ENCODE results near the gene SNRK.

The SNRK gene

DNA sequence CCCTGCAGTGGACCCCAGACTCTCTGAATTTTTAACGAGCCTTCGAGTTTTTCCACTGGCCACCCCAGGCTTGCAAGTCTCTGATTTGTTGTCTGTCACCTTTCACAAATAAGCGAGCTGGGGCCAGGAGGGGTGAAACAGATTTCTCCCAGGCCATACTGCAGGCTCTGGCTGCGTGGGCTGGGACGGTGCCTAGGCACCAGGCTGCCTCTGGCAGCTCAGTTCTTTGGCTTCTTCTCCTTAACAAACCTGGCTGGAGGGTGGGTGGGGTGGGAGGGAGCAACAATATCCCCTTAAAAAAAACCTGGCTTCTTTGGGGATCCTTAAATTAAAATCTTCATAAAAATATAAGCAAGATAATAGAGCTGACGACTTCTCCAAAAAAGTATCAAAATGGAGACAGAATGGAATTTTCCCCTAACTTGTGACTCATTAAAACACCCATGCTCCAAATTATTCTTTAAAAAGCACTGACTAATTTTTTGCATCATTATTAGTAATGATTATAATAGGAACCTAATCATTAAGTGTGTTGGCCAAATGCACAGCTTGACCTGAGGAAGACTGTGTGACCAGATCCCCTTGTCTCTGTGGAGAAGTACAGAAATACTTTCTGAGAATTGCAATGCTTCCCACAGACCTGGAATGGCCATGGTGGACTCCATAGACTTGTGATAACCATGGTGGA lies 84.1 kb downstream of the SNRK start:
- DNase-seq = no peak
- H3K36me3 ChIP-seq (ENCODE audit: insufficient read depth, low read length) = no peaks in the 10 kb centered on the region
- no peaks in the 10 kb centered on the region for H3K9me3 ChIP-seq (ENCODE audit: insufficient read depth, low read length, severe bottlenecking)
- no peak overlapping the region for H3K4me3 ChIP-seq (ENCODE audit: low read depth in 1 of 2, low read length in 2 of 2)
- H3K4me2 ChIP-seq (ENCODE audit: insufficient read depth, low read length) = no peak overlapping the region
- no peak overlapping the region for H2AFZ ChIP-seq (ENCODE audit: low read depth, low read length)
- H4K20me1 ChIP-seq (ENCODE audit: insufficient read depth, low read length) = no peaks in the 10 kb centered on the region
- no peak for TF ChIP-seq EZH2 (IDR thresholded peaks at IDR 0.05; ENCODE audit: borderline replicate concordance, low read depth, low read length, severe bottlenecking)
- TF ChIP-seq, protein P1, sequence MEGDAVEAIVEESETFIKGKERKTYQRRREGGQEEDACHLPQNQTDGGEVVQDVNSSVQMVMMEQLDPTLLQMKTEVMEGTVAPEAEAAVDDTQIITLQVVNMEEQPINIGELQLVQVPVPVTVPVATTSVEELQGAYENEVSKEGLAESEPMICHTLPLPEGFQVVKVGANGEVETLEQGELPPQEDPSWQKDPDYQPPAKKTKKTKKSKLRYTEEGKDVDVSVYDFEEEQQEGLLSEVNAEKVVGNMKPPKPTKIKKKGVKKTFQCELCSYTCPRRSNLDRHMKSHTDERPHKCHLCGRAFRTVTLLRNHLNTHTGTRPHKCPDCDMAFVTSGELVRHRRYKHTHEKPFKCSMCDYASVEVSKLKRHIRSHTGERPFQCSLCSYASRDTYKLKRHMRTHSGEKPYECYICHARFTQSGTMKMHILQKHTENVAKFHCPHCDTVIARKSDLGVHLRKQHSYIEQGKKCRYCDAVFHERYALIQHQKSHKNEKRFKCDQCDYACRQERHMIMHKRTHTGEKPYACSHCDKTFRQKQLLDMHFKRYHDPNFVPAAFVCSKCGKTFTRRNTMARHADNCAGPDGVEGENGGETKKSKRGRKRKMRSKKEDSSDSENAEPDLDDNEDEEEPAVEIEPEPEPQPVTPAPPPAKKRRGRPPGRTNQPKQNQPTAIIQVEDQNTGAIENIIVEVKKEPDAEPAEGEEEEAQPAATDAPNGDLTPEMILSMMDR (IDR thresholded peaks at IDR 0.05; ENCODE audit: borderline replicate concordance, extremely low read depth, low read length, poor library complexity, severe bottlenecking) = no peak
- H3K4me1 ChIP-seq (ENCODE audit: insufficient read depth, low read length) = no peaks in the 10 kb centered on the region
- H3K9ac ChIP-seq (ENCODE audit: low read depth, low read length) = no peak overlapping the region
- H3K79me2 ChIP-seq (ENCODE audit: insufficient read depth, low read length) = no peaks in the 10 kb centered on the region
- no peaks in the 10 kb centered on the region for H3K27me3 ChIP-seq (ENCODE audit: insufficient read depth, low read length, poor library complexity)
- H3K27ac ChIP-seq (ENCODE audit: low read length) = no peak overlapping the region
- no peak for ATAC-seq (ENCODE audit: insufficient read depth, low read depth)

DNA sequence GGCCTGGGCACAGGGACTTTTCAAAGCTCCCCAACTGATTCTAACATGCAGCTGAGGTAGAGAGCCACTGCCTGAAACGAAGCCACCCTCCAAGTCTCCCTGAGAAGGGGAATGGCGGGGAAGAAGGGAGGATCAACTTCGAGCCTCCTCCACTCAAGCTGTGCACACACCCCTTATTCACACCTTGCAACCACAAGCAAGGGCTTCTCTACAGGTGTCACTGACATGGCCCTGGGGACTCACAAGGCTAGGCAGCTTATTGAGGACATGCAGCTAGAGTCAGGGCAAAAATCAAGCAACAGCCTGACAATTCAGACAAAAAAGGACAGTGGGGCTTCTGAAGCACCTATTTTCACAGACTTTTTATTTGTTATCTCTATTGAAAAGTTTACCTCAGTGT lies 85.2 kb downstream of the SNRK start:
- no peak overlapping the region for H3K4me2 ChIP-seq (ENCODE audit: insufficient read depth, low read length)
- no peaks in the 10 kb centered on the region for H4K20me1 ChIP-seq (ENCODE audit: insufficient read depth, low read length)
- TF ChIP-seq, protein P1 (IDR thresholded peaks at IDR 0.05; ENCODE audit: borderline replicate concordance, extremely low read depth, low read length, poor library complexity, severe bottlenecking) = no peak
- TF ChIP-seq EZH2 (IDR thresholded peaks at IDR 0.05; ENCODE audit: borderline replicate concordance, low read depth, low read length, severe bottlenecking) = no peak
- H3K27me3 ChIP-seq (ENCODE audit: insufficient read depth, low read length, poor library complexity) = no peaks in the 10 kb centered on the region
- no peak for ATAC-seq (ENCODE audit: insufficient read depth, low read depth)
- H3K9me3 ChIP-seq (ENCODE audit: insufficient read depth, low read length, severe bottlenecking) = no peaks in the 10 kb centered on the region
- H3K4me3 ChIP-seq (ENCODE audit: low read depth in 1 of 2, low read length in 2 of 2) = no peak overlapping the region
- H3K27ac ChIP-seq (ENCODE audit: low read length) = no peak overlapping the region
- H2AFZ ChIP-seq (ENCODE audit: low read depth, low read length) = no peak overlapping the region
- no peak for DNase-seq
- H3K36me3 ChIP-seq (ENCODE audit: insufficient read depth, low read length) = no peaks in the 10 kb centered on the region
- H3K79me2 ChIP-seq (ENCODE audit: insufficient read depth, low read length) = no peaks in the 10 kb centered on the region
- no peak overlapping the region for H3K9ac ChIP-seq (ENCODE audit: low read depth, low read length)
- no peaks in the 10 kb centered on the region for H3K4me1 ChIP-seq (ENCODE audit: insufficient read depth, low read length)

DNA sequence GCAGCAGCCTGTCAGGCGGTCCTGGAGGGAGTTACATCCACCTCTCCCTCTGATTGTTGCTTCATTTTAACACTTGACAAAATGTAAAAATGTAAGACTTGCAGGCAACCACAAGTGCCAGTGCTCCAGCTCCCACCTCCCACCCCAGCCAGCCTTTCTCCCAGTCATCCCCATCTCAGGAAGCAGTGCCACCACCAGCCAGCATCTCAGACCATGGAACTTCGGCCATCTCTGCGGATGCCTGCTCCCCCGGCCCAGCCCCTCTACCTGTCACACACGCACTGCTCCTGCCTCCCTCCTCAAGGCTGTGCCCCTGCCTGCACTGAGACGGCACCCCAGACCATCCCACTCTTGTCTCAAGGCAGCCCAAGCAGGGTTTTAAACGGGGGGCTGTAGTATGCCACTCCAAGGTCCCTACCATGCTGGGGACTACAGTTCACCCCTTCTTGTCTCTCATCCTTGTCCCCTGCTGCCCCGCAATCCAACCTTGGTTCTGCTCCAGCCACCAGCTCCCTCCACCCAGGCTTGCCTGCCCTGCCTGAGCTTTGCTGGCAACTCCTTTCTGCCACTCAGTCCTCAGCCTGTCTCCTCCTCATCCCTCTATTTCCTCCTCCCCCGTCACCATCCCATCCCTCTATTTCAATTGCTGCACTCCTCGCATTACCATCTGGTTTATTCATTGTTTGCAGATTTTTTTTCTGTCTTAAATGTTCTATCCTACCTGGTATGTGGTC lies 85.8 kb downstream of the SNRK start:
- ATAC-seq (ENCODE audit: insufficient read depth, low read depth) (no peak), DNase-seq (no peak)
- Histone ChIP-seq H3K9me3 (ENCODE audit: insufficient read depth, low read length, severe bottlenecking) (no peaks in the 10 kb centered on the region), H3K36me3 (ENCODE audit: insufficient read depth, low read length) (no peaks in the 10 kb centered on the region), H3K4me1 (ENCODE audit: insufficient read depth, low read length) (no peaks in the 10 kb centered on the region), H4K20me1 (ENCODE audit: insufficient read depth, low read length) (no peaks in the 10 kb centered on the region), H3K9ac (ENCODE audit: low read depth, low read length) (no peak overlapping the region), H3K27ac (ENCODE audit: low read length) (no peak overlapping the region), H3K4me2 (ENCODE audit: insufficient read depth, low read length) (no peak overlapping the region), H2AFZ (ENCODE audit: low read depth, low read length) (no peak overlapping the region), H3K79me2 (ENCODE audit: insufficient read depth, low read length) (no peaks in the 10 kb centered on the region), H3K4me3 (ENCODE audit: low read depth in 1 of 2, low read length in 2 of 2) (no peak overlapping the region), H3K27me3 (ENCODE audit: insufficient read depth, low read length, poor library complexity) (no peaks in the 10 kb centered on the region)
- TF ChIP-seq, protein P1 (IDR thresholded peaks at IDR 0.05; ENCODE audit: borderline replicate concordance, extremely low read depth, low read length, poor library complexity, severe bottlenecking) = no peak
- no peak for TF ChIP-seq EZH2 (IDR thresholded peaks at IDR 0.05; ENCODE audit: borderline replicate concordance, low read depth, low read length, severe bottlenecking)

Measured in DND-41 (cell line).